ENCODE results near the gene SLC22A13. TPM values are rescaled to one million over a fixed set of nuclear protein-coding genes. Genes with fewer than 3 reads are reported as not detected.

Gene SLC22A13
- total and polyA plus RNA-seq, 10 of the 15 experiments (the other 5 are each of a cell fraction or from before 2014, with no cell fraction given): 0.03 to 0.19 (median 0.11) TPM; not detected in 5

DNA sequence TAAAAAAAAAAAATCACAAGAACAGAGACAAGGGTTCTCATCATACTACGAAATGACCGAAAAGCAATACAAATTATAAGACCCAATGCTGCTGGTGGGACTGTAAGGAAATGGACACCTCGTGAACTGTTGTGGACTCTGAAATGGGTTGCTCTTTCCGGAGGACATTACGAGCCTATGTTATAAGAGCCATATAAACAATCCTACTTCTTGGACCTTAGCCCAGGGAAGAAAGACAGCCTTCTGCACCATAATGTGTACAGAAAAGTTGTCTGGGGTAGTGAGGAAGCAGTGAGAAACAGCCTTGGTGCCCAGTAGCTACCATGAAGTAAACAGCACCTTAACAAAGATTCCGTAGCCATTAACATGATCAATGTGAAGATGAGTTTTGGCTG, 19.1 kb downstream of the SLC22A13 start:
- TF ChIP-seq MYC (IDR thresholded peaks at IDR 0.05; ENCODE audit: insufficient read depth, insufficient read length, insufficient replicate concordance, low read length, severe bottlenecking) (no peak), MEF2B (IDR thresholded peaks at IDR 0.05; ENCODE audit: partially characterized antibody, poor library complexity, severe bottlenecking) (no peak), RCOR1 (conservative IDR thresholded peaks at IDR 0.05; ENCODE audit: low read depth, low read length) (no peak), CBX3 (IDR thresholded peaks at IDR 0.05; ENCODE audit: borderline replicate concordance, low read depth) (no peak), MTA3 (IDR thresholded peaks at IDR 0.05; ENCODE audit: borderline replicate concordance, low read length) (no peak), SP1 (IDR thresholded peaks at IDR 0.05; ENCODE audit: low read depth, low read length) (no peak), USF1 (IDR thresholded peaks at IDR 0.05; ENCODE audit: borderline replicate concordance, extremely low read length, insufficient read depth, low read depth, low read length) (no peak), YY1 (IDR thresholded peaks at IDR 0.05; ENCODE audit: low read depth, low read length) (no peak), ZNF622 (IDR thresholded peaks at IDR 0.05) (no peak), NBN (IDR thresholded peaks at IDR 0.05) (no peak)
- TF ChIP-seq, protein P1, sequence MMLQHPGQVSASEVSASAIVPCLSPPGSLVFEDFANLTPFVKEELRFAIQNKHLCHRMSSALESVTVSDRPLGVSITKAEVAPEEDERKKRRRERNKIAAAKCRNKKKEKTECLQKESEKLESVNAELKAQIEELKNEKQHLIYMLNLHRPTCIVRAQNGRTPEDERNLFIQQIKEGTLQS (IDR thresholded peaks at IDR 0.05; ENCODE audit: borderline replicate concordance, extremely low read depth, low read depth, low read length): no peak
- TF ChIP-seq, protein P2, sequence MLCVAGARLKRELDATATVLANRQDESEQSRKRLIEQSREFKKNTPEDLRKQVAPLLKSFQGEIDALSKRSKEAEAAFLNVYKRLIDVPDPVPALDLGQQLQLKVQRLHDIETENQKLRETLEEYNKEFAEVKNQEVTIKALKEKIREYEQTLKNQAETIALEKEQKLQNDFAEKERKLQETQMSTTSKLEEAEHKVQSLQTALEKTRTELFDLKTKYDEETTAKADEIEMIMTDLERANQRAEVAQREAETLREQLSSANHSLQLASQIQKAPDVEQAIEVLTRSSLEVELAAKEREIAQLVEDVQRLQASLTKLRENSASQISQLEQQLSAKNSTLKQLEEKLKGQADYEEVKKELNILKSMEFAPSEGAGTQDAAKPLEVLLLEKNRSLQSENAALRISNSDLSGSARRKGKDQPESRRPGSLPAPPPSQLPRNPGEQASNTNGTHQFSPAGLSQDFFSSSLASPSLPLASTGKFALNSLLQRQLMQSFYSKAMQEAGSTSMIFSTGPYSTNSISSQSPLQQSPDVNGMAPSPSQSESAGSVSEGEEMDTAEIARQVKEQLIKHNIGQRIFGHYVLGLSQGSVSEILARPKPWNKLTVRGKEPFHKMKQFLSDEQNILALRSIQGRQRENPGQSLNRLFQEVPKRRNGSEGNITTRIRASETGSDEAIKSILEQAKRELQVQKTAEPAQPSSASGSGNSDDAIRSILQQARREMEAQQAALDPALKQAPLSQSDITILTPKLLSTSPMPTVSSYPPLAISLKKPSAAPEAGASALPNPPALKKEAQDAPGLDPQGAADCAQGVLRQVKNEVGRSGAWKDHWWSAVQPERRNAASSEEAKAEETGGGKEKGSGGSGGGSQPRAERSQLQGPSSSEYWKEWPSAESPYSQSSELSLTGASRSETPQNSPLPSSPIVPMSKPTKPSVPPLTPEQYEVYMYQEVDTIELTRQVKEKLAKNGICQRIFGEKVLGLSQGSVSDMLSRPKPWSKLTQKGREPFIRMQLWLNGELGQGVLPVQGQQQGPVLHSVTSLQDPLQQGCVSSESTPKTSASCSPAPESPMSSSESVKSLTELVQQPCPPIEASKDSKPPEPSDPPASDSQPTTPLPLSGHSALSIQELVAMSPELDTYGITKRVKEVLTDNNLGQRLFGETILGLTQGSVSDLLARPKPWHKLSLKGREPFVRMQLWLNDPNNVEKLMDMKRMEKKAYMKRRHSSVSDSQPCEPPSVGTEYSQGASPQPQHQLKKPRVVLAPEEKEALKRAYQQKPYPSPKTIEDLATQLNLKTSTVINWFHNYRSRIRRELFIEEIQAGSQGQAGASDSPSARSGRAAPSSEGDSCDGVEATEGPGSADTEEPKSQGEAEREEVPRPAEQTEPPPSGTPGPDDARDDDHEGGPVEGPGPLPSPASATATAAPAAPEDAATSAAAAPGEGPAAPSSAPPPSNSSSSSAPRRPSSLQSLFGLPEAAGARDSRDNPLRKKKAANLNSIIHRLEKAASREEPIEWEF (IDR thresholded peaks at IDR 0.05; ENCODE audit: insufficient replicate concordance, low read depth, low read length): no peak
- TF ChIP-seq, protein P3, sequence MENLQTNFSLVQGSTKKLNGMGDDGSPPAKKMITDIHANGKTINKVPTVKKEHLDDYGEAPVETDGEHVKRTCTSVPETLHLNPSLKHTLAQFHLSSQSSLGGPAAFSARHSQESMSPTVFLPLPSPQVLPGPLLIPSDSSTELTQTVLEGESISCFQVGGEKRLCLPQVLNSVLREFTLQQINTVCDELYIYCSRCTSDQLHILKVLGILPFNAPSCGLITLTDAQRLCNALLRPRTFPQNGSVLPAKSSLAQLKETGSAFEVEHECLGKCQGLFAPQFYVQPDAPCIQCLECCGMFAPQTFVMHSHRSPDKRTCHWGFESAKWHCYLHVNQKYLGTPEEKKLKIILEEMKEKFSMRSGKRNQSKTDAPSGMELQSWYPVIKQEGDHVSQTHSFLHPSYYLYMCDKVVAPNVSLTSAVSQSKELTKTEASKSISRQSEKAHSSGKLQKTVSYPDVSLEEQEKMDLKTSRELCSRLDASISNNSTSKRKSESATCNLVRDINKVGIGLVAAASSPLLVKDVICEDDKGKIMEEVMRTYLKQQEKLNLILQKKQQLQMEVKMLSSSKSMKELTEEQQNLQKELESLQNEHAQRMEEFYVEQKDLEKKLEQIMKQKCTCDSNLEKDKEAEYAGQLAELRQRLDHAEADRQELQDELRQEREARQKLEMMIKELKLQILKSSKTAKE (IDR thresholded peaks at IDR 0.05; ENCODE audit: low read depth, poor library complexity, severe bottlenecking): no peak
- Histone ChIP-seq H3K27me3 (replicated peaks in 1 of 2; ENCODE audit: control insufficient read depth in 2 of 2, insufficient read depth in 2 of 2, low read length in 1 of 2) (no peaks in the 10 kb centered on the region), H3K4me1 (ENCODE audit: control insufficient read depth, insufficient read depth, low read length) (no peaks in the 10 kb centered on the region), H2AFZ (ENCODE audit: control insufficient read depth, low read depth, low read length) (no peak overlapping the region), H3K4me3 (no peak overlapping the region), H3K9me3 (replicated peaks; ENCODE audit: control insufficient read depth, insufficient read depth, low read length) (no peaks in the 10 kb centered on the region), H3K4me2 (ENCODE audit: control insufficient read depth, insufficient read depth) (no peak overlapping the region), H3K27ac (ENCODE audit: control insufficient read depth, insufficient read depth) (no peak overlapping the region), H3K36me3 (ENCODE audit: control insufficient read depth in 2 of 2, insufficient read depth in 2 of 2, low read length in 1 of 2) (no peaks in the 10 kb centered on the region), H4K20me1 (ENCODE audit: control insufficient read depth, insufficient read depth) (no peaks in the 10 kb centered on the region), H3K79me2 (ENCODE audit: control insufficient read depth, insufficient read depth, low read length) (no peaks in the 10 kb centered on the region), H3K9ac (ENCODE audit: control insufficient read depth, insufficient read depth, low read length) (no peak overlapping the region)
- WGBS (ENCODE audit: insufficient coverage, insufficient replicate concordance, low lambda C conversion rate, missing lambda C conversion rate): 76% methylated on average over 6 of the region's 6 CpGs
- in situ Hi-C loops (cut with MboI) (no loop called here), intact Hi-C loops (cut with micrococcal nuclease; ENCODE audit: unreplicated experiment) (loop anchor here (5.0 kb wide), 1 partner anchor 167 kb away; no protein-coding TSS in a partner anchor)
- CTCF ChIA-PET: no interaction called here
- BruUV-seq (replicated peaks): no TSS peak
- SMC1A ChIA-PET (ENCODE audit: uncharacterized antibody, unreplicated experiment): no interaction called here
- POLR2A ChIA-PET: no interaction called here
- ATAC-seq (no peak), DNase-seq (ENCODE audit: low read depth, low spot score) (no peak), FAIRE-seq (no peak)
- RAD21 ChIA-PET (ENCODE audit: unreplicated experiment): no interaction called here
